WTC11 (cell line): ENCODE measurements around the gene NECTIN4. TPM values are rescaled to one million over a fixed set of nuclear protein-coding genes. Genes with fewer than 3 reads are reported as not detected.

Experiments
- ATAC-seq: fragments of 200-7000 bp; cut with Tn5 transposase; 2 replicates; pipeline ENCODE4 v1.10.0; 2021; ENCODE audit warnings: mild to moderate bottlenecking, moderate library complexity
- CTCF ChIA-PET: fragments of 300-600 bp; sonication (Branson Sonifier 250); formaldehyde crosslinking; loops from one replicate; lab custom pipeline; 2021; ENCODE audit warnings: antibody characterized with exemption; lab: Charles Lee
- POLR2A ChIA-PET: fragments of 350-600 bp; sonication (Branson Sonifier 250); formaldehyde crosslinking; loops from one replicate; lab custom pipeline; 2021; ENCODE audit warnings: antibody characterized with exemption; lab: Charles Lee
- DNase-seq: peaks from one replicate; pipeline ENCODE4 v3.0.0; 2021; ENCODE audit warnings: low spot score
- H3K27ac Mint-ChIP-seq: 2 replicates; pipeline ENCODE4 v1.8.0; 2021; ENCODE audit warnings: mixed read lengths
- H3K27me3 Mint-ChIP-seq: 2 replicates; pipeline ENCODE4 v1.8.0; 2021; ENCODE audit warnings: low read depth, mild to moderate bottlenecking, moderate library complexity, mixed read lengths
- H3K36me3 Mint-ChIP-seq: 2 replicates; pipeline ENCODE4 v1.8.0; 2021; ENCODE audit warnings: mixed read lengths
- H3K4me1 Mint-ChIP-seq: 2 replicates; pipeline ENCODE4 v1.8.0; 2022; ENCODE audit warnings: mixed read lengths
- H3K4me3 Mint-ChIP-seq: 2 replicates; pipeline ENCODE4 v1.8.0; 2021; ENCODE audit warnings: mild to moderate bottlenecking, moderate library complexity, mixed read lengths
- H3K9me3 Mint-ChIP-seq: 2 replicates; pipeline ENCODE4 v1.8.0; 2021; ENCODE audit warnings: mixed read lengths
- AR ChIP-seq: fragments of 250-450 bp; sonication (Bioruptor Pico); IDR thresholded peaks from 2 replicates; pipeline ENCODE4 v1.9.0; 2021; ENCODE audit warnings: mild to moderate bottlenecking
- ARID4B ChIP-seq: sonication (generic); formaldehyde crosslinking; IDR thresholded peaks from 2 replicates; pipeline ENCODE4 v1.8.0; 2023; ENCODE audit warnings: missing genetic modification reagents, mild to moderate bottlenecking, borderline replicate concordance
- ATF1 ChIP-seq: sonication (generic); formaldehyde crosslinking; IDR thresholded peaks from 2 replicates; pipeline ENCODE4 v1.8.1; 2023; ENCODE audit warnings: mild to moderate bottlenecking, moderate library complexity, missing genetic modification reagents
- E2F4 ChIP-seq: sonication (generic); formaldehyde crosslinking; IDR thresholded peaks from 2 replicates; pipeline ENCODE4 v1.8.1; 2022; ENCODE audit warnings: low read depth, mild to moderate bottlenecking, moderate library complexity, missing genetic modification reagents, borderline replicate concordance
- ELF4 ChIP-seq: sonication (generic); formaldehyde crosslinking; IDR thresholded peaks from 2 replicates; pipeline ENCODE4 v1.8.1; 2022; ENCODE audit warnings: low read depth, mild to moderate bottlenecking, moderate library complexity, missing genetic modification reagents
- FOXP1 ChIP-seq: sonication (generic); formaldehyde crosslinking; IDR thresholded peaks from 2 replicates; pipeline ENCODE4 v1.8.0; 2022; ENCODE audit warnings: missing genetic modification reagents, mild to moderate bottlenecking, moderate library complexity, borderline replicate concordance
- HMGA2 ChIP-seq: fragments of 250-450 bp; sonication (Bioruptor Pico); IDR thresholded peaks from 2 replicates; pipeline ENCODE4 v1.4.0; 2021; ENCODE audit warnings: mild to moderate bottlenecking, moderate library complexity
- MLX ChIP-seq: sonication (generic); formaldehyde crosslinking; IDR thresholded peaks from 2 replicates; pipeline ENCODE4 v1.8.1; 2023; ENCODE audit warnings: mild to moderate bottlenecking, missing genetic modification reagents, moderate library complexity
- NFE2L1 ChIP-seq: sonication (generic); formaldehyde crosslinking; IDR thresholded peaks from 2 replicates; pipeline ENCODE4 v1.8.1; 2023; ENCODE audit warnings: missing genetic modification reagents
- OVOL2 ChIP-seq: fragments of 250-450 bp; sonication (Bioruptor Pico); IDR thresholded peaks from 2 replicates; pipeline ENCODE4 v1.9.0; 2021; ENCODE audit warnings: mild to moderate bottlenecking, borderline replicate concordance
- SMAD4 ChIP-seq: sonication (generic); formaldehyde crosslinking; IDR thresholded peaks from 2 replicates; pipeline ENCODE4 v1.8.0; 2022; ENCODE audit warnings: mild to moderate bottlenecking, missing genetic modification reagents
- ZNF121 ChIP-seq: sonication (generic); formaldehyde crosslinking; IDR thresholded peaks from 2 replicates; pipeline ENCODE4 v1.8.0; 2023; ENCODE audit warnings: missing genetic modification reagents
- ZNF416 ChIP-seq: fragments of 250-450 bp; sonication (Bioruptor Pico); IDR thresholded peaks from 2 replicates; pipeline ENCODE4 v1.9.0; 2021; ENCODE audit warnings: mild to moderate bottlenecking, inconsistent platforms
- ZNF532 ChIP-seq: fragments of 250-450 bp; sonication (Bioruptor Pico); IDR thresholded peaks from 2 replicates; pipeline ENCODE4 v1.9.0; 2021; ENCODE audit warnings: mild to moderate bottlenecking, borderline replicate concordance
- ZSCAN18 ChIP-seq: fragments of 250-450 bp; sonication (Bioruptor Pico); IDR thresholded peaks from 2 replicates; pipeline ENCODE4 v2.1.2; 2022; ENCODE audit warnings: mild to moderate bottlenecking, moderate library complexity
- total RNA-seq: library from RNA; stranded (reverse); gene quantifications from 3 replicates; pipeline ENCODE4 v1.2.3, GENCODE V29; 2021

NECTIN4 gene
- total RNA-seq, 1 experiment from 2014 or later, result 1.7 TPM

GRCh38 chr1:161069731-161070270 is 19.6 kb downstream of the NECTIN4 start, which contains the start of gene ARHGAP30:
Gene ARHGAP30 (minus strand): TSS chr1:161069891. CDS start chr1:161069624, 267 bp downstream.
- POLR2A ChIA-PET, result interaction anchor here (2.4 kb wide), 1 partner anchor 24 kb away, joined by 11 read pairs; the partner anchor contains the start of gene USF1
- H3K4me1 Mint-ChIP-seq, result peaks cover 20% of the 10 kb centered on the region
- DNase-seq (no peak), ATAC-seq (peak; percentile 31; the same call in 1 of the 2 replicates)
- H3K36me3 Mint-ChIP-seq, result no peaks in the 10 kb centered on the region
- no peak within 1 kb of the TSS; the same call in 1 of the 2 replicates for H3K27ac Mint-ChIP-seq
- H3K4me3 Mint-ChIP-seq, result no peak within 1 kb of the TSS
- peaks cover 4% of the 10 kb centered on the region; the same call in 1 of the 2 replicates for H3K27me3 Mint-ChIP-seq
- TF ChIP-seq ZSCAN18 (CRISPR knock-in tag), result no peak
- no peak for TF ChIP-seq SMAD4
- no peak for TF ChIP-seq ARID4B (CRISPR knock-in tag)
- no peak for TF ChIP-seq FOXP1
- no peak for TF ChIP-seq E2F4 (CRISPR knock-in tag)
- no peak for TF ChIP-seq ZNF121 (CRISPR knock-in tag)
- TF ChIP-seq MLX, result no peak
- TF ChIP-seq ELF4, result no peak
- no peak for TF ChIP-seq AR (CRISPR knock-in tag)
- no peak for TF ChIP-seq ZNF416
- TF ChIP-seq ATF1 (CRISPR knock-in tag), result no peak
- TF ChIP-seq NFE2L1, result no peak
- TF ChIP-seq HMGA2 (CRISPR knock-in tag), result no peak
- TF ChIP-seq ZNF532 (CRISPR knock-in tag), result no peak
- no peak for TF ChIP-seq OVOL2 (CRISPR knock-in tag)
- CTCF ChIA-PET, result interaction anchor here (0.6 to 4.1 kb wide), 7 partner anchors 9 to 116 kb away, joined by 3 to 109 read pairs (median 4); partner anchors contain the start of genes KLHDC9 and NECTIN4
- no peaks in the 10 kb centered on the region for H3K9me3 Mint-ChIP-seq
